Uterus (tissue), 2 donors: ENCODE results near the gene CD300E.

Experiments
- CTCF ChIP-seq, 4 experiments: fragments of 200-600 bp in 2 of 4; fragments of 450-650 bp in 2 of 4; sonication (generic) in 2 of 4; IDR thresholded peaks; one replicate each; pipeline ENCODE4 v1.5.1; 2016 to 2019; ENCODE audit warnings: antibody characterized with exemption in 4 of 4, mild to moderate bottlenecking in 2 of 4, moderate library complexity in 1 of 4
- POLR2A ChIP-seq, 2 donors: fragments of 450-650 bp; IDR thresholded peaks; one replicate each; pipeline ENCODE4 v1.6.1; 2016; ENCODE audit warnings: antibody characterized with exemption in 2 of 2, mild to moderate bottlenecking in 1 of 2, moderate library complexity in 1 of 2

GRCh38 chr17:74663561-74663960, 40.0 kb upstream of the CD300E start:
- TF ChIP-seq CTCF (IDR thresholded peaks at IDR 0.05) (no peak), POLR2A (IDR thresholded peaks at IDR 0.05) (no peak)
